Activated CD4-positive, alpha-beta memory T cell treated with anti-CD3 and anti-CD28 coated beads for 36 hours (primary cell): ENCODE measurements around the gene CDIP1. TPM values are rescaled to one million over a fixed set of nuclear protein-coding genes. Genes with fewer than 3 reads are reported as not detected.
A peak's percentile ranks its signal among the peaks of the same experiment; 100 is the strongest.

Experiments used
- CTCF ChIA-PET: fragments of 350-600 bp; sonication (Branson Sonifier 250); formaldehyde crosslinking; loops from one replicate; lab custom pipeline; 2021; ENCODE audit warnings: antibody characterized with exemption, inconsistent platforms; lab: Charles Lee
- POLR2A ChIA-PET: fragments of 350-600 bp; sonication (Branson Sonifier 250); formaldehyde crosslinking; loops from one replicate; lab custom pipeline; 2021; ENCODE audit warnings: antibody characterized with exemption; lab: Charles Lee
- DNase-seq: peaks from one replicate; pipeline ENCODE4 v3.0.0-alpha.2; 2020
- H3K27ac Mint-ChIP-seq: one replicate; pipeline ENCODE4 v1.8.0; 2021; ENCODE audit warnings: mixed read lengths
- H3K27me3 Mint-ChIP-seq: one replicate; pipeline ENCODE4 v1.8.0; 2021; ENCODE audit warnings: mixed read lengths
- H3K36me3 Mint-ChIP-seq: one replicate; pipeline ENCODE4 v1.8.0; 2021; ENCODE audit warnings: mixed read lengths
- H3K4me1 Mint-ChIP-seq: one replicate; pipeline ENCODE4 v1.8.0; 2021; ENCODE audit warnings: low read depth, mixed read lengths
- H3K4me3 Mint-ChIP-seq: one replicate; pipeline ENCODE4 v1.8.0; 2021; ENCODE audit warnings: mild to moderate bottlenecking, mixed read lengths
- H3K9me3 Mint-ChIP-seq: one replicate; pipeline ENCODE4 v1.8.0; 2021; ENCODE audit warnings: mixed read lengths
- intact Hi-C: fragments of 100-400 bp; cut with micrococcal nuclease; formaldehyde crosslinking; loops from one replicate; pipeline ENCODE4 v1.15.1; 2023
- total RNA-seq, 2 experiments: library from RNA; stranded (reverse); gene quantifications; one replicate each; pipeline ENCODE4 v1.2.3, GENCODE V29; 2021

Gene CDIP1
- total RNA-seq, 2 experiments from 2014 or later: 25.7 to 27.5 TPM

DNA sequence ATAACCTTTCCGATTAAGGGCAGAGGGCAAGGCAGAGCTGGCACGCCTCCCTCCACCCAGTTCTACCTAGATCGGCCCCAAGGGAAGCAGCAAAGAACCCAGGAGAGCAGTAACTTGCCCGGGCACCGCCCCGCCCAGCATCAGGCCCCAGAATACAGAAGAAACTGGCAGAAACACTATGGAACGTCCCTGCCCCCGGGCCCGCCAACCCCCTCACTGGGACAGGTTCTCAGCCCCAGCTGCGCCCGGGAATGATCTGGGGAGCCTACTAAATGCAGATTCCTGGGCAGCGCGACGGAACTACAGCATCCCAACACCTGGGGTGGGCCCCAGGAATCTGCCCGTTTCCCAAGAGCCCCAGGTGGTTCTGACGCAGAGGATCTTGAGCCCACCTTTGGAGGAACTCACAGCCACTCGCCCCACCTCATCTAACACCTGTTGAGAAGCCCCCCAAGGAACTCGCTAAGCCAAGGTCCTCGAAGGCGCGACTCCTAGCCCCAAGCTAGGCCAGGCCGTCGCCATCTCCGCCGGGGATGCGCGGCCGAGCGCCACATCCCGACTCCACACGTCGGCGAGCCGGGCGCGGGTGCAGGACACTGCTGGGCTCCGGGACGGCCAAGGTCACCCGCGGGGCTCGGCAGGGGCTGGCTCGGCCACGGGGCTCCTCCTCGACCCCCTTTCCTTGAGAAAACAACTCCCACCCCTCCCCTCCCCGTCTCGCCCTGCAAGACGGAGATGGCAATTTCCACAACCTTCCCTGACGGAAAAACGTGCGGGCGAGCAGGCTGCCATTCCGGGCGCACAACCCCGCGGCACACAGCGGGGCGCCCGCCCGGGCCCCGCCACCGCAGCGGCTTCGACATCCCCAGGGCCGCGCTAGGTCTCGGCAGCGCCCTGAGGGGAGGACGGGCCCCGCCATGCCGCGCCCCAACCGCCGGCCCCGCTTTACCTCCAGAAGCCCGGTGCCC, 913 bp downstream of the CDIP1 start:
- Mint-ChIP-seq H3K36me3 (peaks cover 12% of the 10 kb centered on the region), H3K4me3 (peak overlapping the region; percentile 65), H3K27me3 (no peaks in the 10 kb centered on the region), H3K9me3 (peaks cover 11% of the 10 kb centered on the region), H3K27ac (no peak overlapping the region), H3K4me1 (peaks cover 33% of the 10 kb centered on the region)
- DNase-seq: no peak
- ChIA-PET CTCF (interaction anchor here (1.5 to 2.8 kb wide), 2 partner anchors 29 to 31 kb away, joined by 4 to 25 read pairs; no protein-coding TSS in a partner anchor), POLR2A (interaction anchor here (0.6 to 1.1 kb wide), 3 partner anchors 8 to 79 kb away, joined by 3 to 5 read pairs (median 4); no protein-coding TSS in a partner anchor)
- intact Hi-C loops: loop anchor here (1.0 to 5.0 kb wide), 5 partner anchors 8 to 125 kb away; partner anchors contain the start of genes DNAJA3 and HMOX2

DNA sequence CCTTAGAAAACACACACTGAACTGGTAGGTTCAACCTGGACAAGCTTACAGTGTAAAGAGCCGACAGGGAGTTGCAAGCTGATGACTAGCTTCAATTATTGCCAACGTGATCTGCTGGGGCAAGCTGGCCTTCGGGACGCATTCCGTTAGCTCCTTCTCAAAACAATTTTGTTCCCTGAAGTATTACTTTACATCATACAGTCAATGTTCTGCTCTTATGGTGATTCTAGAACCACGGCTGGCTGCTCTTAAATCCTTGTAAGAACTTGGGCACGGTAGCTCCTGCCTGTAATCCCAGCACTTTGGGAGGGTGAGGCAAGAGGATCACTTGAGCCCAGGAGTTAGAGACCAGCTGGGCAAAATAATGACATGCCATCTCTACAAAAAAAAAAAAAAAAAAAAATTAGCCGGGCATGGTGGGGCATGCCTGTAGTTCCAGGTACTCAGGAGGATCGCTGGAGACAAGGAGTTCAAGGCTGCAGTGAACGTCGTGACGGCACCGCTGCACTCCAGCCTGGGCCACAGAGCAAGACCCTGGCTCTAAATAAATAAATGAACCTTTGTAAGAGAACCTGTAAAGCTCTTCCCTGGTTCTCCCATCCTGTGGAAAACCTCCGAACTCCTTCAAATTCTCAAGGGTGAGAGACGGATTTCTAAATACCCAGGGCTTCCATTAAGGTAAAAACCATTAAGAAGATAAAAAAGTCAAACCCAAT, 2.0 kb downstream of the CDIP1 start:
- DNase-seq: no peak
- CTCF ChIA-PET: interaction anchor here (0.6 to 2.8 kb wide), 11 partner anchors 8 to 113 kb away, joined by 3 to 25 read pairs (median 4); partner anchors contain the start of gene MGRN1
- Mint-ChIP-seq H3K36me3 (peaks cover 15% of the 10 kb centered on the region), H3K4me3 (peak overlapping the region; percentile 65), H3K4me1 (peaks cover 33% of the 10 kb centered on the region), H3K9me3 (peaks cover 11% of the 10 kb centered on the region), H3K27me3 (no peaks in the 10 kb centered on the region), H3K27ac (no peak overlapping the region)
- intact Hi-C loops: loop anchor here (5.0 kb wide), 1 partner anchor 124 kb away; no protein-coding TSS in a partner anchor
- POLR2A ChIA-PET: interaction anchor here (0.9 to 1.0 kb wide), 2 partner anchors 12 to 60 kb away, joined by 3 to 4 read pairs; partner anchors contain the start of gene HMOX2

DNA sequence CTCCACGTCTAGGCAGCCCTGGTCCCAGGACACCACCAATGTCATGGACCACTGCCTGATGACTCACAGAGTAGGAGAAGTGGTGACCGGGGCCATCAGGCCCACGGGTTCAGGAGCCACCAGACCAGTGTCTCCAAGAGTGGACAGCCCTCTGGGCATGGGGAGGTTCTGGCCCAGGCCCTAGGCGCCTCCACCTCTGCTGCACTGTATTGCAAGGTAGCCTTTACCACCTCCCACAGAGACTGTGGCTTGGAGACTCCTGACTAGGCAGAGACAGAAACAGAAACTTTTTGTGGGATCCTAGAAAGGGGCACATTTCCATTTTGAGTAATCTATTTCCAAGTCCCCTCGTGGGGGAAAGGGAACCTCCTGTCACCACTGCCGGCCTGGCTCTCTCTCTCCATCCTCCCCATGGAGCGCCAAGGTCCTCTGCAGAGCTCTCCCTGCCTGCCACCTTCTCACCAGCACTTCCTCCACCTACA, 2.9 kb downstream of the CDIP1 start:
- Mint-ChIP-seq H3K36me3 (peaks cover 15% of the 10 kb centered on the region), H3K4me3 (no peak overlapping the region), H3K9me3 (peaks cover 11% of the 10 kb centered on the region), H3K27ac (no peak overlapping the region), H3K4me1 (peaks cover 33% of the 10 kb centered on the region), H3K27me3 (no peaks in the 10 kb centered on the region)
- POLR2A ChIA-PET: interaction anchor here (0.9 to 1.0 kb wide), 2 partner anchors 11 to 60 kb away, joined by 3 to 4 read pairs; partner anchors contain the start of gene HMOX2
- peak; percentile 42 for DNase-seq
- intact Hi-C loops: loop anchor here (5.0 kb wide), 1 partner anchor 123 kb away; no protein-coding TSS in a partner anchor
- CTCF ChIA-PET: interaction anchor here (0.8 to 2.8 kb wide), 9 partner anchors 9 to 114 kb away, joined by 3 to 25 read pairs (median 4); no protein-coding TSS in a partner anchor

DNA sequence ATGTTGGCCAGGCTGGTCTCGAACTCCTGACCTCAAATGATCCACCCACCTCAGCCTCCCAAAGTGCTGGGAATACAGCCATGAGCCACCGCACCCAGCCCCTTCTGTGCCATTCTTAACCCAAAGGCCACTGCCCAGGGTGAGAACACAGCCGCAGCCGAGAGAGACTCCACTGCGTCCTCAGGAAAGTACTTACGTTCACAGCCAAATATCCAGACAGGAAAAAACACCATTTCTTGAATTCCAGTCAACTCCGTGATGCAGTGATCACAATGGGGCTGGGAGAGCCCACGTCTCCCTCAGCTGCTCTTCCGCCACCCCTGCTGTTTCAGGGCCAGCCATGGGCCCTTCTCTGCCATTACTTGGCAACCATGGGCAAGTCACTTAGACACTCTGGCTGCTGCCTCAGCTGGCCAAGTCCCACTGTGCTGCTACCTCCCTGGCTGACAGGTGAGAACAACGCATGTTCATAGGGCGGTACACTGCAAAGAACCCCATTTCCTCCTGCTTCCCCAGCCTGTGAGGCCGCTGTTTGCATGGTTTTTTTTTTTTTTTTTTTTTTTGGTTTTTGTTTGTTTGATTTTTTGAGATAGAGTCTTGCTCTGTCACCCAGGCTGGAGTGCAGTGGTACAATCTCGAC, 4.3 kb downstream of the CDIP1 start:
- POLR2A ChIA-PET: no interaction called here
- Mint-ChIP-seq H3K4me3 (no peak overlapping the region), H3K27ac (no peak overlapping the region), H3K36me3 (peaks cover 10% of the 10 kb centered on the region), H3K9me3 (peaks cover 4% of the 10 kb centered on the region), H3K27me3 (no peaks in the 10 kb centered on the region), H3K4me1 (peaks cover 43% of the 10 kb centered on the region)
- intact Hi-C loops: no loop called here
- CTCF ChIA-PET: interaction anchor here (1.9 kb wide), 1 partner anchor 20 kb away, joined by 8 read pairs; no protein-coding TSS in a partner anchor
- DNase-seq: no peak

DNA sequence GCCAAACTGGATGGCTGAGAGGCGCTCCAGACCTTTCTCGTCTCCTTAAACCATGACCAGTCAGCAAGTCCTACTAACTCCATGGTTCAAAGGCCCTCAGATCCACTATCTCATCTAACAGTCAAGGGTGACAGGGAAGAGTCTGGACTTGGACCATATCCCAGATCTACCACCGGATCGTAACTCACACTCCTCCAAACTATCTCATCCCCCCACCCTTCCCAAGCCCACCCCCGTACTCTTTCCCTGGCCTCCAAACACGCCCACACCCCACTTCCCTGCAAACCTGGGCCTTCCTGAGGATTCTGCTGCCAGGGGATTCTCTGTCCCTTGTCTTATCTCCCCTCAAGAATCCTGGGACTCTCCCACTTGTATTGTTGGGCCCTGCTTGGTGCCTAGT, 5.1 kb downstream of the CDIP1 start:
- CTCF ChIA-PET: interaction anchor here (1.4 kb wide), 1 partner anchor 27 kb away, joined by 3 read pairs; no protein-coding TSS in a partner anchor
- Mint-ChIP-seq H3K27ac (no peak overlapping the region), H3K27me3 (no peaks in the 10 kb centered on the region), H3K4me1 (peaks cover 43% of the 10 kb centered on the region), H3K36me3 (peaks cover 10% of the 10 kb centered on the region), H3K4me3 (no peak overlapping the region), H3K9me3 (no peaks in the 10 kb centered on the region)
- POLR2A ChIA-PET: no interaction called here
- intact Hi-C loops: no loop called here
- no peak for DNase-seq

DNA sequence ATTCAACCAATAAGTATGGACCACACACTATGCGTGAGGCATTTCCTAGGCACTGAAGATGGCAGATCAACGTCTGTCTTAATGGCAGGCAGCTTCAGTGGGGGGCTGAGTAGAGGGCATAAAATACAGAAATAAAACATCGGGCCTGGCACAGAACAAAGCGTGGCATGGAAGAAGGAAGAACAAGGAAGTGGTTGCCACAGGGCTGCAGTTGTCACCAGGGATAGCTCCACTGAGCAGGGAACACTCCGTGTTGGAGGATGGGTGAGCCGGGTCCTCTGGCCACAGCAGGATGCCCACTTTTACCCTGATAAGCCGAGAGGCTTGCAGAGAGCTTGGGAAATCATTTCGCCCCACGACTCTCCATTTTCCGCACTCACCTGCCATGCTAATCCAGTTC, 6.3 kb downstream of the CDIP1 start:
- H3K27me3 Mint-ChIP-seq: no peaks in the 10 kb centered on the region
- CTCF ChIA-PET: interaction anchor here (1.3 to 1.4 kb wide), 2 partner anchors 25 to 27 kb away, joined by 3 to 5 read pairs; no protein-coding TSS in a partner anchor
- no peaks in the 10 kb centered on the region for H3K9me3 Mint-ChIP-seq
- POLR2A ChIA-PET: no interaction called here
- H3K27ac Mint-ChIP-seq: no peak overlapping the region
- peaks cover 42% of the 10 kb centered on the region for H3K4me1 Mint-ChIP-seq
- intact Hi-C loops: no loop called here
- H3K4me3 Mint-ChIP-seq: no peak overlapping the region
- DNase-seq: no peak
- H3K36me3 Mint-ChIP-seq: peaks cover 10% of the 10 kb centered on the region

DNA sequence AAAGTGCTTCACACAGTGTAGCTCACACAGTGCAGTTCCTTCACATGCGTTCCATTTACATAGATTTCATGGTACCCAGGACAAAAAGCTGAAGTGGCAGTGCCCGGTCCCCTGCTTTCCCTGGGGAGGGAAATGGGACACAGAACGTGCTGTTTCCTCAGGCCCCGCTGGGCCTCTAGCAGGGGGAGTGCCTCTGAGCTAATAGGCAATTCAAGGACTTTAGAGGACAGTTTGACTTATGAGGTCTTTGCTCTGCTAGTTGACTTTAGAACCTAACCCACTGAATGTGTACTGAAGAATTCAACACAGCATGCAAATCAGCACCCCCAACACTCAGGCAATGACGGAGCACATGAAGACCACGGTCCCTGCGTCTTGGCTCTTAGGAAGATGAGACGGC, 6.8 kb downstream of the CDIP1 start:
- POLR2A ChIA-PET: no interaction called here
- DNase-seq: no peak
- intact Hi-C loops: no loop called here
- Mint-ChIP-seq H3K4me3 (no peak overlapping the region), H3K4me1 (peaks cover 39% of the 10 kb centered on the region), H3K27ac (no peak overlapping the region), H3K36me3 (peaks cover 10% of the 10 kb centered on the region), H3K9me3 (no peaks in the 10 kb centered on the region), H3K27me3 (no peaks in the 10 kb centered on the region)
- CTCF ChIA-PET: interaction anchor here (1.3 kb wide), 1 partner anchor 26 kb away, joined by 5 read pairs; no protein-coding TSS in a partner anchor

DNA sequence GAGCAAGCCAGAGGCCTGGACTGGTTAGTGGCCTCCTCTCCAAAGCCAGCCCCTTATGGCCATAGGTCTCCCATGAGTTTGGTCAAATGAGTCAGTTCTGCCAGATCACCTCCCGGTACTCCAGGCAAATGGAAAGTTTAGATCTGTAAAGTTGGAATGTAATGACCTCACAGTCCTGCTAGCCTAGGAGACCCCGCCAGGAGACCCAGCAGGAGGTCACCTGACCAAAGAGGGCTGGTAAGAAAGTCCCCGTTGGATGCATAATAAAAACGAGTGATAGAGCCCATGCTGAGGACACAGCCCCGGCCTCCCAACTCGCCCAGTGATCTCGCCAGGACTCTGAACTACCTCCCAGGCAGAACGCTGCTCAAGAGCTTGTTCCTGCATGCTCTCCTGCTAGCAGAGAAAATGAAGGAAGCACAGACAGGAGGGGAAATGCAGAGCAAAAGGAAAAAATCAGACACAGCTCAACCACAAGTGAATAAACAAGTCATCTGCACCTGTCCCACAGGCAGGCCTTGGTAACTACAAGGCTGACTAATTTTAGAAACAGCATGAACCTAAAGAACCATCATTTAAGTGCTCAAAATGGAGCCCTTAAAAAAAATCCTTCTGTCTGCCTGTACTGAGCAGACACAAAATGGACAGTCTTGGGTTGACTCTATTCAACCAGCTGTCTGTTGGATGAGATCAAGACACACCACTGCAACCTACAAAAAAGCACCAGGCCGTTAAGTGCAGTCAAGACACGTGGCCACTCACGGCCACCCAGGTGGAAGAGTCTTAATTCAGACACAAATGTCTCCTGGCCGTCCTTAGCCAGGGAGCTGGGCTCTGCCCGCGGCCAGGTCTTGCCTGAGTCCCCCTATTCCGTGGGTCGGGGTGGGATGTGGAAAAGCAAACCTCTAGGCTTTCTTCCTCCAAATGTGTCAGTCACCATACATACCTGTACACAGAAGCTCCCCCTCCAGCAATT, 9.2 kb downstream of the CDIP1 start:
- ChIA-PET CTCF (interaction anchor here (0.9 to 1.6 kb wide), 9 partner anchors 10 to 57 kb away, joined by 3 to 6 read pairs (median 4); partner anchors contain the start of gene CDIP1), POLR2A (interaction anchor here (0.6 to 1.0 kb wide), 4 partner anchors 8 to 52 kb away, joined by 3 read pairs; partner anchors contain the start of gene CDIP1)
- Mint-ChIP-seq H3K9me3 (no peaks in the 10 kb centered on the region), H3K4me3 (peak overlapping the region; percentile 20), H3K27me3 (no peaks in the 10 kb centered on the region), H3K36me3 (peaks cover 6% of the 10 kb centered on the region), H3K27ac (peak overlapping the region; percentile 84), H3K4me1 (peaks cover 22% of the 10 kb centered on the region)
- DNase-seq: peak; percentile 43
- intact Hi-C loops: loop anchor here (1.0 kb wide), 1 partner anchor 9 kb away; the partner anchor contains the start of gene CDIP1

DNA sequence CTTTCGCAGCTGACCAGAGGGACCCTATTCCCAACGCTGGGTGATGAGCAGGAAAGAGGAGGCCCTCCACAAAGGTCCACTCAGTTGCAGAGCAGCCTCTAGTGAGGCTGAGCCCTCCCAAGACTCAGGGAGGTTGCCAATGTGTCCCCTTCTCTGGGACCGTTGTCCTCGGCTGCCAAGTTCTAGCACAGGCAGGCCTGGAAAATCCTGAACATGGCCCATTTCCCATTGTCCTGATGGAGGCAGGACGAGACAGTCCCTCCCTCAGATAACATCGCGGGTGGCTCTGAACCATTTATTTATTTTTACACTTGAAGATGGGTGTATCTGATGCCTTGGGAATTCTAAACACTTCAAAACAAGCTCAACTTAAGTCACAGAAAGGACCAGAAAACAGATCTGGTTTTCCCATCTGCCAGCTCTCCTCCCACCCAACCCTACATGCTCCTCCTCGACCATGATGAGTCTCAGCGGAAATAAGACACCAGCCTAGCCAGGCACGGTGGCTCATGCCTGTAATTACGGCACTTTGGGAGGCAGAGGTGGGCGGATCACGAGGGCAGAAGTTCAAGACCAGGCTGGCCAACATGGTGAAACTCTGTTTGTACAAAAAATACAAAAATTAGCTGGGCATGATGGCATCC, 12.8 kb downstream of the CDIP1 start:
- Mint-ChIP-seq H3K27me3 (no peaks in the 10 kb centered on the region), H3K4me1 (peaks cover 22% of the 10 kb centered on the region), H3K36me3 (no peaks in the 10 kb centered on the region), H3K9me3 (no peaks in the 10 kb centered on the region), H3K4me3 (no peak overlapping the region), H3K27ac (no peak overlapping the region)
- CTCF ChIA-PET: no interaction called here
- POLR2A ChIA-PET: interaction anchor here (1.3 kb wide), 1 partner anchor 10 kb away, joined by 3 read pairs; no protein-coding TSS in a partner anchor
- DNase-seq: no peak
- intact Hi-C loops: no loop called here
